ENCODE data around the gene PRKCA.

DNA sequence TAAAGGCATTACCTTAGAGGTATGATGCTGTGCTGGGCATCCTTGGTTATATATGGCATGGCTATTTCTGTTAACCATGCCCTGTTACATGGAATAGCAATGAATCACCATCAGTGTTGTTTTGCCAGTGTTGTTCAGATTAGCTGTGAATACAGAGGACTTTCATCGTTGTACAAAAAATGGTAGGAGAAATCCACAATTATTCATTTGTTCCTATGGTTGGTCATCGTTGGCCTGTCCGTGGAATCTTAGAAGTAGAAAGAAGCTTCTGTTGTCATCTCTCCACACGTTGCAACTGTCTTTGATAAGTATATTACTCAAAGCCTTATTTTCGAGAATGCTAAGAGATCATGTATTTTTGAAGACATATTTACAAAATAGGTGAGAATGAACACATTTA, 418.2 kb downstream of the PRKCA start:
- TF ChIP-seq, protein P1, sequence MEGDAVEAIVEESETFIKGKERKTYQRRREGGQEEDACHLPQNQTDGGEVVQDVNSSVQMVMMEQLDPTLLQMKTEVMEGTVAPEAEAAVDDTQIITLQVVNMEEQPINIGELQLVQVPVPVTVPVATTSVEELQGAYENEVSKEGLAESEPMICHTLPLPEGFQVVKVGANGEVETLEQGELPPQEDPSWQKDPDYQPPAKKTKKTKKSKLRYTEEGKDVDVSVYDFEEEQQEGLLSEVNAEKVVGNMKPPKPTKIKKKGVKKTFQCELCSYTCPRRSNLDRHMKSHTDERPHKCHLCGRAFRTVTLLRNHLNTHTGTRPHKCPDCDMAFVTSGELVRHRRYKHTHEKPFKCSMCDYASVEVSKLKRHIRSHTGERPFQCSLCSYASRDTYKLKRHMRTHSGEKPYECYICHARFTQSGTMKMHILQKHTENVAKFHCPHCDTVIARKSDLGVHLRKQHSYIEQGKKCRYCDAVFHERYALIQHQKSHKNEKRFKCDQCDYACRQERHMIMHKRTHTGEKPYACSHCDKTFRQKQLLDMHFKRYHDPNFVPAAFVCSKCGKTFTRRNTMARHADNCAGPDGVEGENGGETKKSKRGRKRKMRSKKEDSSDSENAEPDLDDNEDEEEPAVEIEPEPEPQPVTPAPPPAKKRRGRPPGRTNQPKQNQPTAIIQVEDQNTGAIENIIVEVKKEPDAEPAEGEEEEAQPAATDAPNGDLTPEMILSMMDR (IDR thresholded peaks at IDR 0.05), result no peak
- TF ChIP-seq ZFX (IDR thresholded peaks at IDR 0.05; ENCODE audit: borderline replicate concordance), result no peak
